ENCODE measurements around the gene GALNT9. TPM values are rescaled to one million over a fixed set of nuclear protein-coding genes. Genes with fewer than 3 reads are reported as not detected.
A peak's percentile ranks its signal among the peaks of the same experiment; 100 is the strongest.

GALNT9 gene
- total RNA-seq, 2 donors from 2014 or later = 0.14 to 1.0 TPM

DNA sequence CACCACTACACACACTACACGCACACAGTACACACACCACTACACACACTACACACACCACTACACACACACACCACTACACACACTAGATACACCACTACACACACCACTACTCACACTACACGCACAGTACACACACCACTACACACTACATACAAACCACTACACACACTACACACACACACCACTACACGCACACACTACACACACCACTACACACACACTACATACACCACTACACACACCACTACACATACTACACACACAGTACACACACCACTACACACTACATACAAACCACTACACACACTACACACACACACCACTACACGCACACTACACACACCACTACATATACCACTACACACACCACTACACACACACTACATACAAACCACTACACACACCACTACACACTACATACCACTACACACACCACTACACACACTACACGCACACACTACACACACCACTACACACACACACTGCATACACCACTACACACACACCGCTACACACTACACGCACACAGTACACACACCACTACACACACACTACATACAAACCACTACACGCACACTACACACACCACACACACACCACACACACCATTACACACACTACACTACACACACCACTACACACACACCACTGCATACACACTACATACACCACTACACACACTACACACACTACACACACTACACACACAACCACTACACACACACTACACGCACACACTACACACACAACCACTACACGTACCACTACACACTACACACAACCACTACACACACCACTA, 173.4 kb downstream of the GALNT9 start:
- intact Hi-C loops (cut with DNase I) = loop anchor here (10.0 kb wide), 4 partner anchors 219 to 459 kb away; partner anchors contain the start of genes LRCOL1 and P2RX2
- no peaks in the 10 kb centered on the region for H3K4me1 ChIP-seq (replicated peaks)
- no peaks in the 10 kb centered on the region for H3K36me3 ChIP-seq
- no peak for DNase-seq (ENCODE audit: low spot score)
- TF ChIP-seq POLR2A (IDR thresholded peaks at IDR 0.05) = no peak
- no peak overlapping the region for H3K4me3 ChIP-seq
- 93% methylated on average over 10 of the region's 10 CpGs for WGBS
- H3K27ac ChIP-seq = no peak overlapping the region
- no peaks in the 10 kb centered on the region for H3K9me3 ChIP-seq
- H3K27me3 ChIP-seq (replicated peaks; ENCODE audit: insufficient read depth) = no peaks in the 10 kb centered on the region

DNA sequence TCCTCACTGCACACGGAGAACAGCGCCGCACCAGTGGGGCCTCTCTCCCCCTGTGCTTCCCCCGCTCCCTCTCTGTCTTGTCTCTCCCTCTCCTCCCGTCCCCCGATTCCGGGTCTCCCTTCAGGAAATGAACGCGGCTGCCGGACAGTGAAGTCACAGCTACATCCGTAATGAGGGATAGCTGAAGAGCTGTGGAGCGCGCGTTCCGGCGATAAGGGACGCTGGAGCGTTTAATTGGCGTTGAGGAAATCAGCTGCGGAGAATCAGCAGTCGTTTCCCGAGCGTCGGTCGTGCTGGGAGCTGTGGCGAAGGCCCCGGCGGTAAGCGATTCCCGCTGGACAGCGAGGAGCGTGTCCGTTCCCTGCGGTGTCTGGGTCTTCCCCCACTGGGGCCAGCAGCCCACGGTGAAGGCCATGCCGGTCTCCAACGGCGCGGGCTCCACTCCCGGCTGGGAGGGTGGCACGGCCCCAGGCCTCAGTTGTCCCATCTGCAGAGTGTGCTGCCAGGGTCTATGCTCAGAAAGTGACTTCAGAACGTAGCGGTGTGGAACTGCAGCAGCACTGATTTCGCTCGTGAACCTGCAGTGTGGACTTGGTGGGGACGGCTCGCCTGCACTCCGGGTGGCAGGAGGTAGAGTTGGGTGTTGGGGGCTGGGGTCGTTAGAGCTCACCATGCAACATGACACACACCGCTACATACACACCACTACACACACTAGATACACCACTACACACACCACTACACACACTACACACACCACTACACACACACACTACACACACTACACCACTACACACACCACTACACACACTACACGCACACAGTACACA, 174.2 kb downstream of the GALNT9 start:
- H3K4me3 ChIP-seq = no peak overlapping the region
- intact Hi-C loops (cut with DNase I) = loop anchor here (10.0 kb wide), 4 partner anchors 220 to 460 kb away; partner anchors contain the start of genes LRCOL1 and P2RX2
- no peaks in the 10 kb centered on the region for H3K27me3 ChIP-seq (replicated peaks; ENCODE audit: insufficient read depth)
- DNase-seq (ENCODE audit: low spot score) = no peak
- WGBS = 90% methylated on average over 50 of the region's 51 CpGs
- no peaks in the 10 kb centered on the region for H3K36me3 ChIP-seq
- H3K4me1 ChIP-seq (replicated peaks) = no peaks in the 10 kb centered on the region
- TF ChIP-seq, protein P1, sequence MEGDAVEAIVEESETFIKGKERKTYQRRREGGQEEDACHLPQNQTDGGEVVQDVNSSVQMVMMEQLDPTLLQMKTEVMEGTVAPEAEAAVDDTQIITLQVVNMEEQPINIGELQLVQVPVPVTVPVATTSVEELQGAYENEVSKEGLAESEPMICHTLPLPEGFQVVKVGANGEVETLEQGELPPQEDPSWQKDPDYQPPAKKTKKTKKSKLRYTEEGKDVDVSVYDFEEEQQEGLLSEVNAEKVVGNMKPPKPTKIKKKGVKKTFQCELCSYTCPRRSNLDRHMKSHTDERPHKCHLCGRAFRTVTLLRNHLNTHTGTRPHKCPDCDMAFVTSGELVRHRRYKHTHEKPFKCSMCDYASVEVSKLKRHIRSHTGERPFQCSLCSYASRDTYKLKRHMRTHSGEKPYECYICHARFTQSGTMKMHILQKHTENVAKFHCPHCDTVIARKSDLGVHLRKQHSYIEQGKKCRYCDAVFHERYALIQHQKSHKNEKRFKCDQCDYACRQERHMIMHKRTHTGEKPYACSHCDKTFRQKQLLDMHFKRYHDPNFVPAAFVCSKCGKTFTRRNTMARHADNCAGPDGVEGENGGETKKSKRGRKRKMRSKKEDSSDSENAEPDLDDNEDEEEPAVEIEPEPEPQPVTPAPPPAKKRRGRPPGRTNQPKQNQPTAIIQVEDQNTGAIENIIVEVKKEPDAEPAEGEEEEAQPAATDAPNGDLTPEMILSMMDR (IDR thresholded peaks at IDR 0.05) = no peak
- TF ChIP-seq POLR2A (IDR thresholded peaks at IDR 0.05) (no peak), POLR2AphosphoS5 (IDR thresholded peaks at IDR 0.05) (no peak)
- H3K9me3 ChIP-seq = no peaks in the 10 kb centered on the region
- no peak overlapping the region for H3K27ac ChIP-seq

DNA sequence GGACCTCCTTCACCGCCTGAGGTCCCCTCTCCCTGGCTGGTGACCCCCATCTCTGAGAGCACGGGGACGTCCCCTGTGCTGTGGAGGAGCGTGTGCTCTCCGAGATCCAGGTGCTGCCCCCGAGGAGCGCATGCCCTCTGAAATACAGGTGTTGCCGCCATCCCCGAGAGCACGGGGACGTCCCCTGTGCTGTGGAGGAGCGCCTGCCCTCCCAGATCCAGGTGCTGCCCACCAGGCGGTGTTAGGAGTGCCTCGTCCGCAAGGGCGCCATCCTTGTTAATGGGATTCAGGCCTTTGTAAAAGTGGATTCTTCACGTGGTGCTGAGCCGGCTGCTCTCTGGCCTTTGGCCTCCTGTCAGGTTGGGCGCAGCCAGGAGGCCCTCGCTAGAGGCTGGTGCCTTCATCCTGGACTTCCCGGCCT, 175.0 kb downstream of the GALNT9 start:
- no peak for TF ChIP-seq POLR2A (IDR thresholded peaks at IDR 0.05)
- H3K27ac ChIP-seq = no peak overlapping the region
- no peaks in the 10 kb centered on the region for H3K4me1 ChIP-seq (replicated peaks)
- no peaks in the 10 kb centered on the region for H3K27me3 ChIP-seq (replicated peaks; ENCODE audit: insufficient read depth)
- DNase-seq (ENCODE audit: low spot score) = no peak
- no peak overlapping the region for H3K4me3 ChIP-seq
- WGBS = 73% methylated on average over 20 of the region's 21 CpGs
- intact Hi-C loops (cut with DNase I) = loop anchor here (10.0 kb wide), 4 partner anchors 220 to 460 kb away; partner anchors contain the start of genes LRCOL1 and P2RX2
- no peaks in the 10 kb centered on the region for H3K9me3 ChIP-seq
- no peaks in the 10 kb centered on the region for H3K36me3 ChIP-seq

DNA sequence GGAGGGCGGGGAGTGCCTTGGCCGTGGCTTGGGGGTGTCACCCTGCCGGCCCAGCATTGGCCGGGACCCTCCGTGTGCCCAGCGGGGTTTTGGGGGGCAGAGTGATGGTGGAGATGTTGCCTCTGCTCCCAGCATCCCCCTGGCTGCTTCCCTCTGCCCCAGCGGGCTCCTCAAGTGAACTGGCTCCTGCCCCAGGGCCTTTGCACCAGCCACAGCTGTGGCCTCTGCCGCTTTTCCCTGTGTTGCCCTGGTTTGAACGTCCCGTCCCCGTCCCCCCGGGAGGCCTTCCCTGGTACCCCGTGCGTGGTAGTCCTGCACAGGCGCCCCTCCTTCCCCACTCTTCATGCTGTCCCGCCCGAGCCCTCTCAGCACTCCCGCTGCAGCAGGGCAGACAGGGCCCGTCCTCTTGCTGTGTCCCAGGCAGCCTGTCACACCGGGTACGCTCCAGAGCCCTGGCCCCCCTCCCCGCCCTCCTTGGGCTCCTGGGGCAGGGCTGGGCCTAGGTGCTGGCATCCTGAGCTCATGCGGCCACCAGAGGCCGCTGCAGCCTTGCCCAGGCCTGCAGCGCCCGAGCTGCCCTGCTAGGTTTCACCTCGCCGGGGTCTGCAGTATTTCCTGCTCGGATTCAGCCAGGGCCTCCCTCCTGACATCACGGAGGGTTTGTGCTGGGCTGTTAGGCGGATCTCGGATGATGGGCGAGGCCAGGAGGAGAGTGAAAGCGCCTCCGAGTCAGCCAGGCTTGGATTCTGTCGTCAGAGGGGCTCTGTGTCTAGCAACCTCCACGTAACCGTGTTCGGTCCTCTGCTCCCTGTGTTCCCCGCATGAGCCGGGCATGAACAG, 175.7 kb downstream of the GALNT9 start:
- intact Hi-C loops (cut with DNase I) = loop anchor here (10.0 kb wide), 4 partner anchors 221 to 461 kb away; partner anchors contain the start of genes LRCOL1 and P2RX2
- no peak overlapping the region for H3K27ac ChIP-seq
- H3K36me3 ChIP-seq = no peaks in the 10 kb centered on the region
- H3K4me1 ChIP-seq (replicated peaks) = no peaks in the 10 kb centered on the region
- WGBS = 37% methylated on average over 41 of the region's 41 CpGs
- TF ChIP-seq, protein P1 (IDR thresholded peaks at IDR 0.05) = peak; percentile 75 to 94 (median 90)
- TF ChIP-seq POLR2AphosphoS5 (IDR thresholded peaks at IDR 0.05) (no peak), POLR2A (IDR thresholded peaks at IDR 0.05) (no peak)
- no peak overlapping the region for H3K4me3 ChIP-seq
- H3K27me3 ChIP-seq (replicated peaks; ENCODE audit: insufficient read depth) = no peaks in the 10 kb centered on the region
- DNase-seq (ENCODE audit: low spot score) = peak; percentile 38
- no peaks in the 10 kb centered on the region for H3K9me3 ChIP-seq

DNA sequence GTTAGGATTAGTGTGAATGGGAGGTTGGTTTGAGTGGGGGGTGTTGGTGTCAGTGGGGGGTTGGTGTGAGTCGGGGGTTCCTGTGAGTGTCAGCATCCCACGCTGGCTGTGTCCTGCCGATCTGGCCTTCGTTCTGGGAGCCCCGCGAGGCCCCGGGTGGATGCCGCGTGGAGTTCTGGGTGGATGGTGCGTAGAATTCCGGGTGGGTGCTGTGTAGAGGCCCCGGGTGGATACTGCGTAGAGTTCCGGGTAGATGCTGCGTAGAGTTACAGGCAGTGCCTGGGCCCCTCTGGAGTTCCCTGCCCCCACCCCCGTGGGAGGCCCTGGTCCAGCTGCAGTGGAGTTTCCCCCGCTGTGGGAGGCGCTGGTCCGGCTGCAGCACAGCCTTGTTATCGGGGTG, 176.4 kb downstream of the GALNT9 start:
- intact Hi-C loops (cut with DNase I) = loop anchor here (10.0 kb wide), 4 partner anchors 222 to 462 kb away; partner anchors contain the start of genes LRCOL1 and P2RX2
- Histone ChIP-seq H3K36me3 (no peaks in the 10 kb centered on the region), H3K27ac (no peak overlapping the region), H3K4me3 (no peak overlapping the region), H3K27me3 (replicated peaks; ENCODE audit: insufficient read depth) (no peaks in the 10 kb centered on the region), H3K9me3 (no peaks in the 10 kb centered on the region), H3K4me1 (replicated peaks) (no peaks in the 10 kb centered on the region)
- TF ChIP-seq, protein P1 (IDR thresholded peaks at IDR 0.05) = no peak
- TF ChIP-seq POLR2A (IDR thresholded peaks at IDR 0.05) = no peak
- no peak for TF ChIP-seq POLR2AphosphoS5 (IDR thresholded peaks at IDR 0.05)
- WGBS = 97% methylated on average over 20 of the region's 20 CpGs
- DNase-seq (ENCODE audit: low spot score) = no peak

Data from prostate gland (tissue), 2 donors.